DND-41 (cell line): ENCODE measurements around the gene TBC1D21.

Source experiments
- CTCF ChIP-seq: IDR thresholded peaks from 2 replicates; pipeline ENCODE4 v1.5.1; 2012; ENCODE audit warnings: borderline replicate concordance, low read length, moderate library complexity, mild to moderate bottlenecking; ENCODE audit not compliant: poor library complexity, severe bottlenecking; ENCODE audit errors: extremely low read depth
- EZH2 ChIP-seq: IDR thresholded peaks from 3 replicates; pipeline ENCODE4 v1.6.1; 2012; ENCODE audit warnings: borderline replicate concordance, low read depth, mild to moderate bottlenecking, moderate library complexity, low read length, inconsistent platforms; ENCODE audit not compliant: severe bottlenecking

GRCh38 chr15:73841756-73842725 lies 31.3 kb upstream of the TBC1D21 start:
- TF ChIP-seq CTCF (no peak), EZH2 (no peak)
